Cardiac fibroblast (primary cell): ENCODE data around the gene THUMPD3.

Experiments
- DNase-seq, 2 donors: peaks; one replicate each; pipeline versions ENCODE4 v3.0.0 to v3.0.0-alpha.2; 2010; ENCODE audit warnings: low read depth in 2 of 2
- H3K4me3 ChIP-seq, 2 donors: replicated peaks in 1 of 2; 1 replicate in 1 of 2; 2 replicates in 1 of 2; pipeline ENCODE4 v1.5.1; 2011; ENCODE audit warnings: low read depth in 2 of 2, low read length in 2 of 2, mild to moderate bottlenecking in 2 of 2, moderate library complexity in 1 of 2
- CTCF ChIP-seq: IDR thresholded peaks from one replicate; pipeline ENCODE4 v1.5.1; 2011; ENCODE audit warnings: low read depth, mild to moderate bottlenecking, low read length, inconsistent platforms

Gene THUMPD3

GRCh38 chr3:9428411-9428810 is 65.6 kb downstream of the THUMPD3 start:
- DNase-seq: no peak
- H3K4me3 ChIP-seq: no peak overlapping the region
- no peak for TF ChIP-seq CTCF

GRCh38 chr3:9430733-9431132 is 67.9 kb downstream of the THUMPD3 start:
- TF ChIP-seq CTCF: no peak
- DNase-seq: no peak
- no peak overlapping the region for H3K4me3 ChIP-seq

- no peak for DNase-seq
- no peak overlapping the region for H3K4me3 ChIP-seq
- no peak for TF ChIP-seq CTCF
Observed at GRCh38 chr3:9433627-9434521, 71.0 kb downstream of the THUMPD3 start.

DNA sequence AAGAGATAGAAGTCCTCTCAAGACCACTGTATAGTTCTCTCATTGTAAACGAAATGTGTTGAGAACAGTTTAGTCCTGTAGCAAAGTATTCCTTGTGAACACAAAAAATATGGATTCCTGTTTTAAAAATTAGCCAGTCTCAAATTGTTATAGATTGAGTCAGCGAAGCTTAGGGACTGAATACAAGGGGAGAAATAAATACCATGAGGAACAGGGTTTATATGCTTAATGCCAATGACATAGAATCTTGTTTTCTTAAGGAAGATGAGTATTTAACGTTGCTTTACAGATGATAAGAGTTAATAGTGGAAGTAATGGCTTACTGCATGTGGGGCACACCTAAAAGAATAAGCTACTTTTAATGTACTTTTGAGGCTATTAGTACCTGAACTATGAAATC is 72.5 kb downstream of the THUMPD3 start:
- H3K4me3 ChIP-seq: no peak overlapping the region
- no peak for TF ChIP-seq CTCF
- DNase-seq: no peak
